K562 (cell line): ENCODE measurements around the gene GPHN. TPM values are rescaled to one million over a fixed set of nuclear protein-coding genes. Genes with fewer than 3 reads are reported as not detected.

ENCODE experiments used
- ATAC-seq: fragments of 200-7000 bp; cut with Tn5 transposase; 3 replicates; pipeline ENCODE4 v1.9.1; 2020; ENCODE audit warnings: moderate library complexity
- BruUV-seq: library from RNA; stranded (reverse); fragments of 400-500 nt; replicated peaks from 2 replicates; lab custom pipeline; 2021; lab: Mats Ljungman, UMichigan
- CTCF ChIA-PET: fragments of 300-600 bp; formaldehyde crosslinking; extraction: SDS; loops from one replicate; lab custom pipeline; 2021; ENCODE audit warnings: low intra/inter-chr PET ratio; lab: Yijun Ruan, JAX
- POLR2A ChIA-PET: fragments of 300-600, 350-650 bp; sonication (Branson Sonifier 250); formaldehyde crosslinking; extraction: SDS; loops from one replicate; lab custom pipeline; 2021; ENCODE audit warnings: antibody characterized with exemption, inconsistent platforms; lab: Yijun Ruan, JAX
- DNase-seq, 4 experiments: peaks; one replicate each; pipeline versions ENCODE4 v3.0.0 to v3.0.0-alpha.2; 2011 to 2018; ENCODE audit warnings: low spot score in 3 of 4, mixed read lengths in 3 of 4; ENCODE audit errors: extremely low read depth in 1 of 4
- FAIRE-seq: peaks from 2 replicates; lab custom pipeline; 2011; peaks lifted over from hg19 to GRCh38; lab: Jason Lieb, UNC
- H2AFZ ChIP-seq: 2 replicates; pipeline ENCODE4 v1.6.0; 2011; ENCODE audit warnings: low read depth, low read length, control low read depth, inconsistent platforms
- H3K27ac ChIP-seq: fragments of 200-600 bp; 3 replicates; pipeline ENCODE4 v1.8.0; 2011; ENCODE audit warnings: low read depth, mild to moderate bottlenecking, control low read depth, inconsistent platforms, low read length, moderate library complexity, mixed read lengths; ENCODE audit errors: extremely low read depth
- H3K27me3 ChIP-seq, 2 experiments: fragments of 300-600 bp in 1 of 2; 2 replicates in 1 of 2; 3 replicates in 1 of 2; pipeline versions ENCODE4 v1.6.0 to v1.8.0; 2011; ENCODE audit warnings: inconsistent platforms in 2 of 2, low read length in 2 of 2, mild to moderate bottlenecking in 1 of 2, mixed read lengths in 1 of 2, moderate library complexity in 1 of 2; ENCODE audit not compliant: control insufficient read depth in 2 of 2, insufficient read depth in 2 of 2
- H3K36me3 ChIP-seq: fragments of 300-600 bp; 3 replicates; pipeline ENCODE4 v1.8.0; 2011; ENCODE audit warnings: mild to moderate bottlenecking, low read length, inconsistent platforms; ENCODE audit not compliant: control insufficient read depth, insufficient read depth
- H3K4me1 ChIP-seq, 2 experiments: fragments of 200-600 bp in 1 of 2; replicated peaks in 1 of 2; 2 replicates in 1 of 2; 3 replicates in 1 of 2; pipeline versions ENCODE4 v1.5.1 to v1.8.0; 2011; ENCODE audit warnings: inconsistent platforms in 2 of 2, low read length in 2 of 2, mild to moderate bottlenecking in 1 of 2, mixed read lengths in 1 of 2, moderate library complexity in 1 of 2; ENCODE audit not compliant: control insufficient read depth in 2 of 2, insufficient read depth in 2 of 2
- H3K4me2 ChIP-seq: 2 replicates; pipeline ENCODE4 v1.6.1; 2011; ENCODE audit warnings: low read length, control low read depth, inconsistent platforms, mixed read lengths; ENCODE audit not compliant: insufficient read depth
- H3K4me3 ChIP-seq: fragments of 200-600 bp; sonication (generic), shearing (Covaris generic); 2 replicates; pipeline ENCODE4 v1.5.1; 2016; ENCODE audit warnings: control low read depth, inconsistent platforms
- H3K79me2 ChIP-seq: fragments of 200-600 bp; 3 replicates; pipeline ENCODE4 v1.8.0; 2011; ENCODE audit warnings: low read length, inconsistent platforms; ENCODE audit not compliant: control insufficient read depth, insufficient read depth
- H3K9ac ChIP-seq, 2 experiments: 2 replicates each; pipeline versions ENCODE4 v1.6.0 to v1.6.1; 2011; ENCODE audit warnings: low read depth in 2 of 2, low read length in 2 of 2, control low read depth in 1 of 2, inconsistent platforms in 1 of 2, mild to moderate bottlenecking in 1 of 2, mixed read lengths in 1 of 2; ENCODE audit not compliant: insufficient read depth in 1 of 2
- H3K9me1 ChIP-seq: one replicate; pipeline ENCODE4 v1.6.0; 2011; ENCODE audit warnings: inconsistent platforms, mild to moderate bottlenecking, low read length, moderate library complexity; ENCODE audit not compliant: control insufficient read depth, insufficient read depth
- H3K9me3 ChIP-seq: replicated peaks from 2 replicates; pipeline ENCODE4 v1.5.1; 2011; ENCODE audit warnings: low read depth, low read length, inconsistent platforms; ENCODE audit not compliant: control insufficient read depth, insufficient read depth
- H4K20me1 ChIP-seq: replicated peaks from 2 replicates; pipeline ENCODE4 v1.6.1; 2011; ENCODE audit warnings: low read length, inconsistent platforms, mixed read lengths; ENCODE audit not compliant: control insufficient read depth, insufficient read depth
- NR3C1 ChIP-seq: sonication (generic); formaldehyde crosslinking; IDR thresholded peaks from 2 replicates; pipeline ENCODE4 v1.8.1; 2022; ENCODE audit warnings: missing genetic modification reagents
- PHF8 ChIP-seq: fragments of 200-600 bp; sonication (generic); IDR thresholded peaks from 2 replicates; pipeline ENCODE4 v1.6.1; 2012; ENCODE audit warnings: mixed run types, mild to moderate bottlenecking, inconsistent platforms, low read length, moderate library complexity, borderline replicate concordance
- RHOXF2B ChIP-seq: fragments of 250-450 bp; sonication (Bioruptor Pico); conservative IDR thresholded peaks from 2 replicates; pipeline ENCODE4 v1.5.1; 2021
- ZMIZ1 ChIP-seq, 2 experiments: fragments of 150-350 bp in 1 of 2; IDR thresholded peaks; 2 replicates each; pipeline ENCODE4 v1.6.1; 2012 to 2016; ENCODE audit warnings: low read depth in 2 of 2, low read length in 2 of 2, mild to moderate bottlenecking in 1 of 2, moderate library complexity in 1 of 2
- WGBS: fragments of 100-300 bp; shearing (Covaris generic); methylation state at CpG from one replicate; pipeline ENCODE4 v1.1.6; 2016; ENCODE audit warnings: low coverage, mixed read lengths; ENCODE audit not compliant: insufficient coverage; ENCODE audit errors: missing lambda C conversion rate; 5-methylcytosine and 5-hydroxymethylcytosine counted together
- in situ Hi-C: fragments of 300-500 bp; cut with MboI; formaldehyde crosslinking; loops from 4 replicates; pipeline ENCODE4 v1.15.0; 2018; ENCODE audit warnings: inconsistent platforms, mixed read lengths
- intact Hi-C: fragments of 100-400 bp; cut with micrococcal nuclease; formaldehyde crosslinking; loops from 2 replicates; pipeline ENCODE4 v1.14.2; 2022
- polyA plus RNA-seq, 8 experiments: library from polyadenylated mRNA; depleted of rRNA in 4 of 8; stranded (reverse) in 5 of 8; unstranded in 3 of 8; fragments of >200 nt; fragmentation: Nextera tagmentation in 2 of 8; fragmentation: Illumina TruSeq in 1 of 8; extraction: Ambion mirVana in 2 of 8; extraction: Trizol in 1 of 8; gene quantifications; 2 replicates each; pipeline versions ENCODE4 v1.2.1 to v1.2.3, GENCODE V29; 2011 to 2014; ENCODE audit warnings: inconsistent platforms in 1 of 8, missing spikeins in 1 of 8
- total RNA-seq, 7 experiments: library from RNA; depleted of rRNA in 6 of 7; stranded (reverse); fragments of >200 nt in 6 of 7; fragmentation: Illumina TruSeq in 2 of 7; extraction: Trizol in 2 of 7; gene quantifications; 2 replicates each; pipeline versions ENCODE4 v1.2.1 to v1.2.3, GENCODE V29; 2011 to 2021; ENCODE audit warnings: low replicate concordance in 1 of 7

GPHN gene
- total and polyA plus RNA-seq, 9 of the 15 experiments (the other 6 are each of a cell fraction or from before 2014, with no cell fraction given): 5.9 to 16.0 (median 11.4) TPM

GRCh38 chr14:66496188-66496807, 11.6 kb upstream of the GPHN start:
- POLR2A ChIA-PET: interaction anchor here (0.8 kb wide), 1 partner anchor 1361 kb away, joined by 3 read pairs; no protein-coding TSS in a partner anchor

More at GRCh38 chr14:66496188-66496807, 11.6 kb upstream of the GPHN start:
- H4K20me1 ChIP-seq: no peaks in the 10 kb centered on the region
- no peak overlapping the region for H2AFZ ChIP-seq
- intact Hi-C loops: no loop called here
- CTCF ChIA-PET: no interaction called here
- FAIRE-seq: no peak
- no peak overlapping the region for H3K4me2 ChIP-seq
- H3K27me3 ChIP-seq: no peaks in the 10 kb centered on the region
- H3K9ac ChIP-seq: no peak overlapping the region
- no TSS peak for BruUV-seq
- no peaks in the 10 kb centered on the region for H3K4me1 ChIP-seq
- WGBS: 48% methylated on average over 4 of the region's 4 CpGs
- no peak overlapping the region for H3K4me3 ChIP-seq
- TF ChIP-seq RHOXF2B (CRISPR knock-in tag) (no peak), NR3C1 (no peak), PHF8 (no peak), ZMIZ1 (IDR thresholded peaks at IDR 0.05; ENCODE audit: low read depth in 2 of 2, low read length in 2 of 2) (no peak)
- no peaks in the 10 kb centered on the region for H3K36me3 ChIP-seq
- H3K79me2 ChIP-seq: no peaks in the 10 kb centered on the region
- in situ Hi-C loops: loop anchor here (25.0 kb wide), 1 partner anchor 1316 kb away; the partner anchor contains the start of genes RAD51B and ZFYVE26
- 0 out of 3 replicates have a peak, but pooled peaks have one; percentile 21 for ATAC-seq
- no peak overlapping the region for H3K27ac ChIP-seq
- no peaks in the 10 kb centered on the region for H3K9me3 ChIP-seq
- H3K9me1 ChIP-seq: no peaks in the 10 kb centered on the region
- no peak for DNase-seq
